ENCODE data around the gene SMYD3.

- TF ChIP-seq POLR2A (IDR thresholded peaks at IDR 0.05) (no peak), CTCF (IDR thresholded peaks at IDR 0.05) (no peak)
Measured at GRCh38 chr1:246169019-246169418, 338.1 kb downstream of the SMYD3 start.
